OCI-LY1 (cell line): ENCODE data around the gene RYR3.

Experiments used
- EZH2 ChIP-seq: fragments of 200-600 bp; sonication (generic), shearing (Covaris generic); IDR thresholded peaks from 2 replicates; pipeline ENCODE4 v1.8.0; 2017; ENCODE audit warnings: borderline replicate concordance, mixed run types, mild to moderate bottlenecking, antibody characterized with exemption, low read length, moderate library complexity, mixed read lengths
- TF ChIP-seq, protein P1 (sequence below): fragments of 200-600 bp; sonication (generic), shearing (Covaris generic); IDR thresholded peaks from 2 replicates; pipeline ENCODE4 v1.5.1; 2017; ENCODE audit warnings: mild to moderate bottlenecking, antibody characterized with exemption, low read length, moderate library complexity, mixed read lengths

- TF ChIP-seq, protein P1, sequence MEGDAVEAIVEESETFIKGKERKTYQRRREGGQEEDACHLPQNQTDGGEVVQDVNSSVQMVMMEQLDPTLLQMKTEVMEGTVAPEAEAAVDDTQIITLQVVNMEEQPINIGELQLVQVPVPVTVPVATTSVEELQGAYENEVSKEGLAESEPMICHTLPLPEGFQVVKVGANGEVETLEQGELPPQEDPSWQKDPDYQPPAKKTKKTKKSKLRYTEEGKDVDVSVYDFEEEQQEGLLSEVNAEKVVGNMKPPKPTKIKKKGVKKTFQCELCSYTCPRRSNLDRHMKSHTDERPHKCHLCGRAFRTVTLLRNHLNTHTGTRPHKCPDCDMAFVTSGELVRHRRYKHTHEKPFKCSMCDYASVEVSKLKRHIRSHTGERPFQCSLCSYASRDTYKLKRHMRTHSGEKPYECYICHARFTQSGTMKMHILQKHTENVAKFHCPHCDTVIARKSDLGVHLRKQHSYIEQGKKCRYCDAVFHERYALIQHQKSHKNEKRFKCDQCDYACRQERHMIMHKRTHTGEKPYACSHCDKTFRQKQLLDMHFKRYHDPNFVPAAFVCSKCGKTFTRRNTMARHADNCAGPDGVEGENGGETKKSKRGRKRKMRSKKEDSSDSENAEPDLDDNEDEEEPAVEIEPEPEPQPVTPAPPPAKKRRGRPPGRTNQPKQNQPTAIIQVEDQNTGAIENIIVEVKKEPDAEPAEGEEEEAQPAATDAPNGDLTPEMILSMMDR, result no peak
- no peak for TF ChIP-seq EZH2
Observed at GRCh38 chr15:33852570-33852969, 541.8 kb downstream of the RYR3 start.
